ENCODE data around the gene MAD1L1. TPM values are rescaled to one million over a fixed set of nuclear protein-coding genes. Genes with fewer than 3 reads are reported as not detected.

Gene MAD1L1
- total and polyA plus RNA-seq, 2 of the 8 experiments (the other 6 are each of a cell fraction or from before 2014, with no cell fraction given): 40.4 to 44.6 TPM

DNA sequence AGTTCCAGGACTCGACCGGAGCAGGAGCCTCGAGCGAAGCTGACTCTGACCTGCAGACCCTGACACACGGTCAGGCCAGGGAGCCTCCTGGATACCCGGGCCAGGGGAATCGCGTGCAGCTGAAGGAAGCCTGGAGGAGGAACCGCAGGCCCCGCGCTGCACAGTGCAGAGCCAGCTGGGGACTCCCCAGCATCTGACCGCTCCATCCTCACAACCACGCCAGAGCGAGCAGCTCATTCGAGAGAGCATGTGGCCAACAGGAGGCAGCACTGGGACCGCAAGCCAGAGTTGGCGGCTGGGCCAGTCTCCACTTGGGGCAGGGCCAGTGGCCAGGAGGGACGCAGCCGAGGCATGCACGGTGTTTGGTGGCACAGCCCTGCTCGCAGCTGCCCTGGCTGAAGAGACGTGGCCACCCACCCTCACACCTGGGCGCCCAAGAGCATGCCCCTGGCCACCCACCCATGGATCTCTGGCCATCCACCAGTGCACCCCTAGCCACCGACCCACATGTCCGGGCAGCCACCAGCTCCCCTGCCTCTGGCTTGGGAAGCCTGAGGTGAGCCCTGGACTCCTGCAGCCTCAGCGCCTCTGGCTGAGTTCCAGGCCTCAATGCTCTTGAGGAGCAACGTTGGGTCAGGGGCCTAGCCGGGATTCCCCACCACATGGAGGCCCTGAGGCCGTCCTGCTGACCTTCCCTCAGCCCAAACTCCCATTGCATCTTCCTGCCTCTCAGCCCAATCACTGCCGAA, 348.7 kb downstream of the MAD1L1 start:
- H2BK5ac ChIP-seq (ENCODE audit: low read depth, low read length): no peak overlapping the region
- no peaks in the 10 kb centered on the region for H3K23me2 ChIP-seq (ENCODE audit: low read depth, low read length)
- no peaks in the 10 kb centered on the region for H3K27me3 ChIP-seq (replicated peaks in 1 of 4; ENCODE audit: control insufficient read depth in 3 of 4, extremely low read depth in 1 of 4, insufficient read depth in 3 of 4, low read length in 3 of 4)
- no peak overlapping the region for H4K5ac ChIP-seq (ENCODE audit: insufficient read length, low read depth, low read length)
- CTCF ChIA-PET (ENCODE audit: partially characterized antibody): interaction anchor here (0.7 to 5.6 kb wide), 42 partner anchors 9 to 409 kb away, joined by 3 to 49 read pairs (median 4); no protein-coding TSS in a partner anchor
- no peak overlapping the region for H2BK15ac ChIP-seq (ENCODE audit: low read length)
- H3K4me1 ChIP-seq (replicated peaks in 1 of 4; ENCODE audit: control insufficient read depth in 3 of 4, insufficient read depth in 4 of 4, low read length in 3 of 4): peaks cover 0 to 6% (median under 1%) of the 10 kb centered on the region in 4 experiments; a peak in 1 of 7 replicates
- no peak overlapping the region for H3K18ac ChIP-seq (ENCODE audit: extremely low read depth, low read length)
- peaks cover 13 to 20% of the 10 kb centered on the region in 2 experiments for H3K9me3 ChIP-seq (ENCODE audit: insufficient read depth in 2 of 2, low read depth in 1 of 2, low read length in 1 of 2)
- H3K9ac ChIP-seq (replicated peaks in 1 of 4; ENCODE audit: extremely low read depth in 1 of 4, low read depth in 3 of 4, low read length in 3 of 4): no peak overlapping the region
- H2AFZ ChIP-seq (ENCODE audit: low read length): no peak overlapping the region
- H4K20me1 ChIP-seq (replicated peaks in 1 of 2; ENCODE audit: control insufficient read depth in 1 of 2, insufficient read depth in 2 of 2, low read length in 2 of 2): peaks cover 0 to 21% of the 10 kb centered on the region in 2 experiments
- H3K23ac ChIP-seq (ENCODE audit: insufficient read length): no peak overlapping the region
- WGBS, 2 experiments (ENCODE audit: extremely low coverage in 1 of 2, insufficient coverage in 1 of 2, insufficient read length in 1 of 2, insufficient replicate concordance in 2 of 2, low coverage in 1 of 2, low lambda C conversion rate in 2 of 2, missing lambda C conversion rate in 1 of 2): 88% methylated on average over 30 of the region's 30 CpGs; no CpG with 5 or more reads in 1 of the 2 experiments
- H3K4ac ChIP-seq (replicated peaks; ENCODE audit: insufficient read length, low read depth, low read length): no peak overlapping the region
- no peak overlapping the region for H2AK5ac ChIP-seq (ENCODE audit: low read depth, low read length)
- H3K79me1 ChIP-seq (ENCODE audit: low read depth, low read length): 0 out of 2 replicates have a peak, but pooled peaks cover 4% of the 10 kb centered on the region
- H3K4me2 ChIP-seq (ENCODE audit: insufficient read depth in 1 of 2, low read depth in 2 of 2, low read length in 2 of 2): no peak overlapping the region
- POLR2A ChIA-PET (ENCODE audit: partially characterized antibody): interaction anchor here (0.8 kb wide), 1 partner anchor 36 kb away, joined by 3 read pairs; no protein-coding TSS in a partner anchor
- DNase-seq (ENCODE audit: low read depth in 1 of 2, low spot score in 2 of 2) (peak in 1 of 2 experiments; percentile 79), FAIRE-seq (no peak)
- peaks cover 0 to 18% (median 13%) of the 10 kb centered on the region in 4 experiments; a peak in 4 of 8 replicates for H3K36me3 ChIP-seq (ENCODE audit: control insufficient read depth in 2 of 4, insufficient read depth in 4 of 4, low read length in 3 of 4)
- H2BK20ac ChIP-seq (ENCODE audit: low read length): 0 out of 2 replicates have a peak overlapping the region, but pooled peaks have one; percentile 13
- H4K91ac ChIP-seq (replicated peaks; ENCODE audit: insufficient read length, low read length): no peak overlapping the region
- H3K14ac ChIP-seq (ENCODE audit: insufficient read length): no peak overlapping the region
- no peak overlapping the region for H3K4me3 ChIP-seq (ENCODE audit: extremely low read depth in 1 of 4, insufficient read depth in 2 of 4, low read depth in 3 of 4, low read length in 4 of 4)
- no peak overlapping the region for H4K8ac ChIP-seq (ENCODE audit: extremely low read depth, insufficient read depth, low read length)
- no peak overlapping the region for H2BK12ac ChIP-seq (ENCODE audit: low read depth, low read length)
- no peak overlapping the region for H3K27ac ChIP-seq (ENCODE audit: low read depth, low read length)
- H2BK120ac ChIP-seq (replicated peaks; ENCODE audit: low read depth, low read length): no peak overlapping the region
- TF ChIP-seq RAD21 (IDR thresholded peaks at IDR 0.05 in 1 of 2, conservative IDR thresholded peaks at IDR 0.05 in 1 of 2; ENCODE audit: low read depth in 2 of 2, low read length in 2 of 2) (peak; percentile 48 to 64), RFX5 (IDR thresholded peaks at IDR 0.05; ENCODE audit: borderline replicate concordance, low read depth, low read length) (no peak), GABPA (IDR thresholded peaks at IDR 0.05; ENCODE audit: borderline replicate concordance, insufficient read depth, low read length) (peak; percentile 80; the same call in 1 of the 2 replicates), CTCF (IDR thresholded peaks at IDR 0.05; ENCODE audit: control extremely low read depth in 1 of 3, insufficient read depth in 1 of 3, low read depth in 1 of 3, low read length in 3 of 3) (peak in 2 of 3 experiments; percentile 72 to 80; a peak in 3 of 4 replicates)
- TF ChIP-seq, protein P1, sequence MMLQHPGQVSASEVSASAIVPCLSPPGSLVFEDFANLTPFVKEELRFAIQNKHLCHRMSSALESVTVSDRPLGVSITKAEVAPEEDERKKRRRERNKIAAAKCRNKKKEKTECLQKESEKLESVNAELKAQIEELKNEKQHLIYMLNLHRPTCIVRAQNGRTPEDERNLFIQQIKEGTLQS (IDR thresholded peaks at IDR 0.05; ENCODE audit: insufficient read depth, low read depth, low read length): no peak
- TF ChIP-seq, protein P2, sequence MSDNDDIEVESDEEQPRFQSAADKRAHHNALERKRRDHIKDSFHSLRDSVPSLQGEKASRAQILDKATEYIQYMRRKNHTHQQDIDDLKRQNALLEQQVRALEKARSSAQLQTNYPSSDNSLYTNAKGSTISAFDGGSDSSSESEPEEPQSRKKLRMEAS (IDR thresholded peaks at IDR 0.05): peak; percentile 42; the same call in 1 of the 2 replicates
- no peaks in the 10 kb centered on the region for H3K79me2 ChIP-seq (ENCODE audit: control insufficient read depth in 1 of 2, insufficient read depth in 2 of 2, low read length in 2 of 2)
- no peak overlapping the region for H3K56ac ChIP-seq (replicated peaks; ENCODE audit: insufficient read length, low read depth, low read length)
